Tibial nerve (tissue), 4 donors: ENCODE results near the gene AP2B1. TPM values are rescaled to one million over a fixed set of nuclear protein-coding genes. Genes with fewer than 3 reads are reported as not detected.

ENCODE experiments used
- DNase-seq, 2 donors: peaks; one replicate each; pipeline ENCODE4 v3.0.0-alpha.2; 2019; ENCODE audit warnings: low spot score in 2 of 2
- H3K27ac ChIP-seq, 4 donors: fragments of 200-600 bp; sonication (generic) in 3 of 4; one replicate each; pipeline ENCODE4 v1.5.1; 2017 to 2019; ENCODE audit warnings: mild to moderate bottlenecking in 1 of 4
- H3K27me3 ChIP-seq, 2 donors: fragments of 200-600 bp; sonication (generic) in 1 of 2; one replicate each; pipeline versions ENCODE4 v1.5.1 to v1.6.0; 2017 to 2019
- H3K36me3 ChIP-seq, 3 donors: fragments of 200-600 bp; sonication (generic); one replicate each; pipeline ENCODE4 v1.5.1; 2018 to 2019
- H3K4me1 ChIP-seq, 4 donors: fragments of 200-600 bp; sonication (generic) in 3 of 4; one replicate each; pipeline ENCODE4 v1.5.1; 2017 to 2019
- H3K4me3 ChIP-seq, 4 donors: fragments of 200-600 bp; sonication (generic) in 3 of 4; one replicate each; pipeline ENCODE4 v1.5.1; 2017 to 2019; ENCODE audit warnings: mild to moderate bottlenecking in 1 of 4, moderate library complexity in 1 of 4
- H3K9me3 ChIP-seq, 4 donors: fragments of 200-600 bp; sonication (generic) in 3 of 4; one replicate each; pipeline ENCODE4 v1.5.1; 2017 to 2019
- EP300 ChIP-seq, 2 donors: sonication (generic); formaldehyde crosslinking; IDR thresholded peaks; one replicate each; pipeline ENCODE4 v1.6.1; 2017; ENCODE audit warnings: antibody characterized with exemption in 2 of 2, mild to moderate bottlenecking in 1 of 2
- POLR2A ChIP-seq, 2 donors: fragments of 450-650 bp; IDR thresholded peaks; one replicate each; pipeline ENCODE4 v1.6.1; 2017; ENCODE audit warnings: antibody characterized with exemption in 2 of 2, mild to moderate bottlenecking in 2 of 2, moderate library complexity in 2 of 2
- WGBS, 2 donors: methylation state at CpG; one replicate each; pipeline ENCODE4 v1.1.5; 2018; 5-methylcytosine and 5-hydroxymethylcytosine counted together
- total RNA-seq, 4 donors: library from RNA; depleted of rRNA; stranded (reverse); fragments of >200 nt; gene quantifications; one replicate each; pipeline ENCODE4 v1.1.0, GENCODE V29; 2016
- TF ChIP-seq, protein P1 (sequence below), 5 experiments: fragments of 200-600 bp in 3 of 5; fragments of 450-650 bp in 2 of 5; sonication (generic) in 3 of 5; IDR thresholded peaks; one replicate each; pipeline ENCODE4 v1.5.1; 2016 to 2019; ENCODE audit warnings: antibody characterized with exemption in 5 of 5, mild to moderate bottlenecking in 3 of 5, moderate library complexity in 2 of 5

The AP2B1 gene
- total RNA-seq, 4 donors from 2014 or later = 59.9 to 77.7 (median 62.0) TPM

DNA sequence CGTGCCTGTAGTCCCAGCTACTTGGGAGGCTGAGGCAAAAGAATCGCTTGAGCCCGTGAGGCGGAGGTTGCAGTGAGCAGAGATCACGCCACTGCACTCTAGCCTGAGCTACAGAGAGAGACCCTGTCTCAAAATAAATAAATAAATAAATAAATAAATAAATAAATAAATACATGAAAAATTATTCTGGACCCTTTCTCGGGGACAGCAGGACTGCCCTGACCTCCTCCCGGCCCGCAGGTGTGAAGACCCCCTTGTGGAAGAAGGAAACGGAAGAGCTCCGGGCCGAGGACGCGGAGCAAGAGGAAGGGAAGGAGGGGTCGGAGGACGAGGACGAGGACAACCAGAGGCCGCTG lies 176.6 kb downstream of the AP2B1 start:
- H3K36me3 ChIP-seq = no peaks in the 10 kb centered on the region
- peak overlapping the region in 3 of 4 donors; percentile 54 to 77 (median 68) for H3K27ac ChIP-seq
- peaks cover 0 to 43% (median 29%) of the 10 kb centered on the region in 4 donors for H3K4me1 ChIP-seq
- DNase-seq = no peak
- WGBS, 2 donors = 32% methylated on average over 17 of the region's 17 CpGs
- H3K9me3 ChIP-seq = no peaks in the 10 kb centered on the region
- TF ChIP-seq EP300 (IDR thresholded peaks at IDR 0.05) (no peak), POLR2A (IDR thresholded peaks at IDR 0.05) (no peak)
- TF ChIP-seq, protein P1, sequence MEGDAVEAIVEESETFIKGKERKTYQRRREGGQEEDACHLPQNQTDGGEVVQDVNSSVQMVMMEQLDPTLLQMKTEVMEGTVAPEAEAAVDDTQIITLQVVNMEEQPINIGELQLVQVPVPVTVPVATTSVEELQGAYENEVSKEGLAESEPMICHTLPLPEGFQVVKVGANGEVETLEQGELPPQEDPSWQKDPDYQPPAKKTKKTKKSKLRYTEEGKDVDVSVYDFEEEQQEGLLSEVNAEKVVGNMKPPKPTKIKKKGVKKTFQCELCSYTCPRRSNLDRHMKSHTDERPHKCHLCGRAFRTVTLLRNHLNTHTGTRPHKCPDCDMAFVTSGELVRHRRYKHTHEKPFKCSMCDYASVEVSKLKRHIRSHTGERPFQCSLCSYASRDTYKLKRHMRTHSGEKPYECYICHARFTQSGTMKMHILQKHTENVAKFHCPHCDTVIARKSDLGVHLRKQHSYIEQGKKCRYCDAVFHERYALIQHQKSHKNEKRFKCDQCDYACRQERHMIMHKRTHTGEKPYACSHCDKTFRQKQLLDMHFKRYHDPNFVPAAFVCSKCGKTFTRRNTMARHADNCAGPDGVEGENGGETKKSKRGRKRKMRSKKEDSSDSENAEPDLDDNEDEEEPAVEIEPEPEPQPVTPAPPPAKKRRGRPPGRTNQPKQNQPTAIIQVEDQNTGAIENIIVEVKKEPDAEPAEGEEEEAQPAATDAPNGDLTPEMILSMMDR (IDR thresholded peaks at IDR 0.05) = no peak
- no peaks in the 10 kb centered on the region for H3K27me3 ChIP-seq
- H3K4me3 ChIP-seq = peak overlapping the region; percentile 21 to 67 (median 42)

DNA sequence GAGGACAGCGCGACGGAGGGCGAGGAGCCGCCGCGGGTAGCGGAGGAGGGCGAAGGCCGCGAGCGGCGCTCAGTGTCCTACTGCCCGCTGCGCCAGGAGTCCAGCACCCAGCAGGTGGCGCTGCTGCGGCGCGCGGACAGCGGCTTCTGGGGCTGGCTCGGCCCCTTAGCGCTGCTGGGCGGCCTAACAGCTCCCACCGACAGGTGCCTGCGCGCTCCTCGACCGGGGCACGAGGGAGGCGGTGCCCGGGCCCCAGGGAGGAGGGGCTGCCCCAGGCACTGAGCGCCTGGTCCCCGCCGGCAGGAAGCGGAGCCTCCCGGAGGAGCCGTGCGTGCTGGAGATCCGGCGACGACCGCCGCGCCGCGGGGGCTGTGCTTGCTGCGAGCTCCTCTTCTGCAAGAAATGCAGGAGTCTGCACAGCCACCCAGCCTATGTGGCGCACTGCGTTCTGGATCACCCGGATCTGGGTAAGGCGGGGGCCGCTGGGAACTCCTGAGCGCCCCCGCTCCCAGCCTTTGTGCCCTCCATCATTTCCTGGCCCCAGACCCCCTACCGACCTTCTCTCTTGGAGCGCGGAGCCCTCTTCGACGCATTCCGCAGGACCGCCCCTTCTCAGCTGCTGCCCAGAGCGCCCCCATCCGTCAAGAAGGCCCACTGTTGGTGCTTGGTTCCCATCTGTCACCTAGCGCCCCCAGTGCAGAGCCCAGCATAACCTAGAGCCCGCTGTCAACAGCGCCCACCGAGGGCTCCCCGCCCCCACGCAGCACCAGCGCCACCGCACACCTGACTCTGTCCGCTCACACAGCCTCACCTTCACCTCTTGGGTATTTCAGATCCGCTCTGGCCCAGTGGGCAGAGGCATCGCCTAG lies 177.2 kb downstream of the AP2B1 start:
- no peaks in the 10 kb centered on the region for H3K36me3 ChIP-seq
- 8 to 12% methylated on average over 46 to 62 of the region's 75 CpGs for WGBS, 2 donors
- peak; percentile 69 for DNase-seq
- no peaks in the 10 kb centered on the region for H3K27me3 ChIP-seq
- TF ChIP-seq POLR2A (IDR thresholded peaks at IDR 0.05) (peak in 1 of 2 donors; percentile 15), EP300 (IDR thresholded peaks at IDR 0.05) (peak in 1 of 2 donors; percentile 66)
- TF ChIP-seq, protein P1 (IDR thresholded peaks at IDR 0.05) = peak; percentile 91 to 99 (median 98)
- peak overlapping the region in 3 of 4 donors; percentile 54 to 77 (median 68) for H3K27ac ChIP-seq
- peaks cover 0 to 43% (median 29%) of the 10 kb centered on the region in 4 donors for H3K4me1 ChIP-seq
- peak overlapping the region; percentile 21 to 67 (median 42) for H3K4me3 ChIP-seq
- no peaks in the 10 kb centered on the region for H3K9me3 ChIP-seq

DNA sequence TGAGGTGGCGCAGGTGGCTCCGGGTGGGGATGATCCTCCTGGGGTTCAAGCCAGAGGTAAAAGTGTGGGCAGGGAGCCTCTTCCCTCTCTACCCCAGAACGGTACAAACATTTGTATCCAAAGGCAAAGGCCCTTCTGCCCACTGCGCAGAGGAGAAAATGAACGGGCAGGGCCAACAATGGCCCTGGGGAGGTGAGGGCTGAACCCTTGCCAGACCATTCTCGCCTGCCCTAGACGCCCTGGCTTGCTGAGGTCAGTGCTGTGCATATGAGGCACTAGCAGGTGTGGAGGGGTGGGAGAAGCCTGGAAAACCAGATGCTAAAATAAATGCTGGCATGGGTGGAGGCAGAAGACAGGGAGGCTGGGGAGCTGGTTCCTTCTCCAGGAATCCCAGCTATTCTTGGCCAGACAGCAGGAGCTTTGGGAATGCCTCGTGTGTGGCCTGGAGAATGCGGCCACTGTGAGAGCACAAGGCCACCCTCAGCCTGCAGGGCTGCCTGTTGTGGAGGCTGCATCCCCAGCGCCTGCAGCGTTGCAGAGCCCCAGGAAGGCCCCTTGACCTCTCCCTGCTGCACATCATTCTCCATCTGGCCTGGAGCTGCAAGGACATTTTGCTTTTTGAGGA lies 178.1 kb downstream of the AP2B1 start:
- 49 to 55% methylated on average over 11 of the region's 11 CpGs for WGBS, 2 donors
- H3K4me3 ChIP-seq = peak overlapping the region in 1 of 4 donors; percentile 67

DNA sequence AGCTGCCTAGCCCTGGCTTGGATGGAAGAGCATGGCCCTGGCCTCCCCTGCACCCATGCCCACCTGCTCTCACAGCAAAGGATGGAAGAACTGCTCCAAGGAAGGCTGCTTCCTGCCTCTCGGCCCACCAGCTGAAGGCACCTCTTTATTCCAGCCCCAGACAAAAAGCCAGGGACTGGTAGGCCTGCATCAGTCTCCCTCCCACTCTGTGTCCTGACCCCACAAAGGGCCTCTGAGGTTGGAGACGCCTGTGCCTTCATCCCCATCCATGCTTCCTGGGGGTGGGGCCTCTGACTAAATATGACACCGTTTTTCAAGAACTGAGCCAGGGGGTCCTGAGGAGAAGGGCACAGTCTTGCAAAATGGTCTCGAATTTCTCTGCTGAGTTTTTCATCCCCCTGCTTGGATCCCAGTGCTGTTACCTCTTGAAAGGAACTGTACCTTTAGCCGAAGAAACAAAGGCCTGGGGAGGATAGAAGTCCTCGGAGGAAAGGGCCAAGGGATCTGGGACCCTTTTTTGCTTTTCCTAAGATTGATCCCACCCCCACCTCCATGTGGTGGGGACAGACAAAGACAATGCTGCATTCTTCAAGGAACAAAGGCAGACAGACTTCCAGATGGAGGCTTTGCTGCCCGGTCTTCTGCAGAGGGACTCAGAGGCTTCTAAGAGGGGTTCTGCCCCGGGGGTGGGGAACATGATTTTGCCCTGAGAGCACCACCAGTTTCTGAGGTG lies 178.8 kb downstream of the AP2B1 start:
- Histone ChIP-seq H3K36me3 (no peaks in the 10 kb centered on the region), H3K9me3 (no peaks in the 10 kb centered on the region), H3K27me3 (no peaks in the 10 kb centered on the region), H3K4me3 (no peak overlapping the region), H3K27ac (peak overlapping the region in 2 of 4 donors; percentile 41 to 77), H3K4me1 (peaks cover 0 to 43% (median 29%) of the 10 kb centered on the region in 4 donors)
- TF ChIP-seq EP300 (IDR thresholded peaks at IDR 0.05) = no peak
- no peak for TF ChIP-seq POLR2A (IDR thresholded peaks at IDR 0.05)
- TF ChIP-seq, protein P1 (IDR thresholded peaks at IDR 0.05) = no peak
- WGBS, 2 donors = 43 to 46% methylated on average over 8 of the region's 8 CpGs
- DNase-seq = no peak

More for the DNA sequence above, 178.1 kb downstream of the AP2B1 start:
- Histone ChIP-seq H3K9me3 (no peaks in the 10 kb centered on the region), H3K27ac (peak overlapping the region in 2 of 4 donors; percentile 54 to 77), H3K4me1 (peaks cover 0 to 43% (median 29%) of the 10 kb centered on the region in 4 donors), H3K27me3 (no peaks in the 10 kb centered on the region), H3K36me3 (no peaks in the 10 kb centered on the region)
- DNase-seq = no peak
- no peak for TF ChIP-seq POLR2A (IDR thresholded peaks at IDR 0.05)
- TF ChIP-seq EP300 (IDR thresholded peaks at IDR 0.05) = no peak
- TF ChIP-seq, protein P1 (IDR thresholded peaks at IDR 0.05) = no peak
